Measurements from ENCODE around the gene NR3C1. TPM values are rescaled to one million over a fixed set of nuclear protein-coding genes. Genes with fewer than 3 reads are reported as not detected.
"Not testable (repeated sequence)": the region's sequence is repeated elsewhere in the genome, so short reads cannot be mapped to it uniquely, and the experiment has no call there.

Gene NR3C1
- total RNA-seq, 6 experiments from 2014 or later = 27.3 to 60.1 (median 47.2) TPM

DNA sequence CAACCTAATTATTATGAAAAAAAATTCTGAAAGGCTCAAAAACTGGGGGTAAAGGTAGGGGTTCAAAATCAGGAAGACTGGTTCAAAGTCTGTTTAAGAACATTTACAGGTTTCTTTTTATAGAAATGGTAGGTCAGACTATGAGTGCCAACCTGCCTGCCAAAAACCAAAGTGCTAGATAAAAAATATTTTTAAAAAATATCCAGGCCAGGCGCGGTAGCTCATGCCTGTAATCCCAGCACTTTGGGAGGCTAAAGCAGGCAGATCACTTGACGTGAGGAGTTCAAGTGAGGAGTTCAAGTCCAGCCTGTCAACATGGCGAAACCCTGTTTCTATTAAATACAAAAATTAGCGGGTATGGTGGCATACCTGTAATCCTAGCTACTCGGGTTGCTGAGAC is 67.0 kb downstream of the NR3C1 start:
- WGBS (ENCODE audit: insufficient coverage, low coverage, low lambda C conversion rate, missing lambda C conversion rate) = 64% methylated on average over 4 of the region's 6 CpGs
- Histone ChIP-seq H3K4me1 (peaks cover 0 to 11% (median 3%) of the 10 kb centered on the region in 4 donors), H3K27ac (no peak overlapping the region), H3K36me3 (no peaks in the 10 kb centered on the region), H3K27me3 (no peaks in the 10 kb centered on the region), H3K9me3 (no peaks in the 10 kb centered on the region), H3K4me3 (no peak overlapping the region)
- ATAC-seq = no peak
- no peak for DNase-seq
- intact Hi-C loops (cut with DNase I) = no loop called here
- TF ChIP-seq, protein P1, sequence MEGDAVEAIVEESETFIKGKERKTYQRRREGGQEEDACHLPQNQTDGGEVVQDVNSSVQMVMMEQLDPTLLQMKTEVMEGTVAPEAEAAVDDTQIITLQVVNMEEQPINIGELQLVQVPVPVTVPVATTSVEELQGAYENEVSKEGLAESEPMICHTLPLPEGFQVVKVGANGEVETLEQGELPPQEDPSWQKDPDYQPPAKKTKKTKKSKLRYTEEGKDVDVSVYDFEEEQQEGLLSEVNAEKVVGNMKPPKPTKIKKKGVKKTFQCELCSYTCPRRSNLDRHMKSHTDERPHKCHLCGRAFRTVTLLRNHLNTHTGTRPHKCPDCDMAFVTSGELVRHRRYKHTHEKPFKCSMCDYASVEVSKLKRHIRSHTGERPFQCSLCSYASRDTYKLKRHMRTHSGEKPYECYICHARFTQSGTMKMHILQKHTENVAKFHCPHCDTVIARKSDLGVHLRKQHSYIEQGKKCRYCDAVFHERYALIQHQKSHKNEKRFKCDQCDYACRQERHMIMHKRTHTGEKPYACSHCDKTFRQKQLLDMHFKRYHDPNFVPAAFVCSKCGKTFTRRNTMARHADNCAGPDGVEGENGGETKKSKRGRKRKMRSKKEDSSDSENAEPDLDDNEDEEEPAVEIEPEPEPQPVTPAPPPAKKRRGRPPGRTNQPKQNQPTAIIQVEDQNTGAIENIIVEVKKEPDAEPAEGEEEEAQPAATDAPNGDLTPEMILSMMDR (IDR thresholded peaks at IDR 0.05) = no peak
- TF ChIP-seq POLR2A (IDR thresholded peaks at IDR 0.05) = no peak

DNA sequence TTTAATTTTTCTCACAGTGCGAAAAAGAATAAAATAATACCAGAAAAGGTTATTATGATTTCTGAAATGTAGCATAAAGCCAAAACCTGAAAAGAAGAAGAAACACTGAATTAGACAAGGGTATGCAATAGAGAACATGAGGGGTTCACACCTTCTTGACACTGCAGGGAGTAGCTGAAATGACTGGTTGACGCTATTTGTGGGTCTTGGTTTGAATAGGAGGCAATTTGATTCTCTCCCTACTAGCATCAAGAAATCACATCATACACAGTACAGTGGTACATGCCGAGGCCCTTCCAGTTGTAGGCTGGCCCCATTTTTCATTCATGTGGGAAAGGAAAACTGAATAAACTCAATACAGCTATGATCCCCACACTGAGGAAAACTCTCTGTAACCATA is 68.6 kb downstream of the NR3C1 start:
- Histone ChIP-seq H3K27me3 (no peaks in the 10 kb centered on the region), H3K27ac (no peak overlapping the region), H3K4me1 (peaks cover 0 to 7% (median 2%) of the 10 kb centered on the region in 4 donors), H3K9me3 (no peaks in the 10 kb centered on the region), H3K4me3 (no peak overlapping the region), H3K36me3 (no peaks in the 10 kb centered on the region)
- no peak for ATAC-seq
- WGBS (ENCODE audit: insufficient coverage, low coverage, low lambda C conversion rate, missing lambda C conversion rate) = 100% methylated on average over 2 of the region's 3 CpGs
- intact Hi-C loops (cut with DNase I) = no loop called here
- no peak for TF ChIP-seq POLR2A (IDR thresholded peaks at IDR 0.05)
- TF ChIP-seq, protein P1 (IDR thresholded peaks at IDR 0.05) = no peak
- DNase-seq = no peak

DNA sequence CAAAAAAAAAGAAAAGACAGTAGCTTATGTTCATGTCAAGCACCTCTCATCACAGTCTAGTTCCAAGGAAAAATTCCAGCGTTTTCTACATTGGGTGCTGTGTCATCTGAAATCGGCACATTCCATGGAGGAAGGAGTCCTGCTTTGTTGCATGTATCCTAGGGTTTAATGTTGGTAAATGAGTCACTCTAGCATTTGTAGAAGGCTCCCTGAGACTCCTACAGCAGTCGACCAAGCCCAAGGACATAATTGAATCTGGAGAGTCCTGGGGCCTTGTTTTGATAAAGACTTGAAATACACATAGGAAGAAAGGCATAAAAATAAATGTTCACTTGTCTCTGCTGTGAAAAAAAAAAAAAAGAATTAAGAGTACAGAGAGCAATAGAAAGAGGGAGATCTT is 69.1 kb downstream of the NR3C1 start:
- H3K36me3 ChIP-seq; H3K4me3 ChIP-seq; H3K27me3 ChIP-seq; H3K4me1 ChIP-seq; ATAC-seq; intact Hi-C loops (cut with DNase I); H3K9me3 ChIP-seq; DNase-seq; H3K27ac ChIP-seq: not testable (repeated sequence)
- WGBS (ENCODE audit: insufficient coverage, low coverage, low lambda C conversion rate, missing lambda C conversion rate) = 55% methylated on average over 2 of the region's 3 CpGs

DNA sequence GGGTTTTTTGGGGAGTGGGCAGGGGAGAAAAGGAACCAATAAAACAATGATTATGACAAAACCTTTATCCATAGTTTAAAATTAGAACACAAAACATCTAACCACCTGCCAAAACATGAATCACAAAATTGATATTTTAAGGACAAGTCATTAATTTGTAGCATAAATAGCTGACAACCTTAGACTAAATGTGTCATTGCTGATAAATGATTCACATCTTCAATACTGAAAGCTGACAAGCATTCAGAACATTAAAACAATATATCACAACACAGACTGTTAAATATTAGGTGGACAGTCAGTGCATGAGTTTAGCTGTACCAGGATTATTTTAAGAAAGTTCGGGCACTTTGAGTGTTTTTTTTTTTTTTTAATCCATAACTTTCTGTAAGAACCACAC is 71.5 kb downstream of the NR3C1 start:
- H3K4me3 ChIP-seq = no peak overlapping the region
- ATAC-seq (no peak), DNase-seq (no peak)
- WGBS (ENCODE audit: insufficient coverage, low coverage, low lambda C conversion rate, missing lambda C conversion rate) = 85% methylated on average over 1 of the region's 1 CpG
- no peak overlapping the region for H3K27ac ChIP-seq
- H3K4me1 ChIP-seq = peaks cover 0 to 14% (median 2%) of the 10 kb centered on the region in 4 donors
- no peaks in the 10 kb centered on the region for H3K36me3 ChIP-seq
- no peaks in the 10 kb centered on the region for H3K27me3 ChIP-seq
- intact Hi-C loops (cut with DNase I) = no loop called here
- H3K9me3 ChIP-seq = no peaks in the 10 kb centered on the region
- TF ChIP-seq, protein P1 (IDR thresholded peaks at IDR 0.05) = no peak
- no peak for TF ChIP-seq POLR2A (IDR thresholded peaks at IDR 0.05)

DNA sequence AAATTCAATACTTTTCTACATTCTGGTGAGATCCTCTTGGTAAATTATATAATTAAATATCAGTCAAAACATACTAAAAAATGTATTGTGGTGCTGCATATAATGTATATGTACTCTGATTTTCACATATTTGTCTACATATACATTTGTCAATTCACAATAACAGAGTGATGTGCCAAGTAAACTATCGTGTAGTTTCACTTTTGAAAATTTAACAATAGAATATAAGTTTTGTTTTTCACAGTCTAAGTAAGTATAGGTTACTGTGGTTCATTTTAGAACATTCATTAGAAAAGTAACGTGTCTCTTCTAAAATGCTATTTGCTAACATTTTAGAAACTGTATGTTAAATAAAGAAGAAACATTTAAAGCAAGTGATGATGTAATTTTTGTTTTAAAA is 73.6 kb downstream of the NR3C1 start:
- H3K27ac ChIP-seq = no peak overlapping the region
- H3K4me3 ChIP-seq = no peak overlapping the region
- no peaks in the 10 kb centered on the region for H3K27me3 ChIP-seq
- no peak for TF ChIP-seq POLR2A (IDR thresholded peaks at IDR 0.05)
- TF ChIP-seq, protein P1 (IDR thresholded peaks at IDR 0.05) = no peak
- intact Hi-C loops (cut with DNase I) = no loop called here
- ATAC-seq (no peak), DNase-seq (no peak)
- H3K9me3 ChIP-seq = no peaks in the 10 kb centered on the region
- 45% methylated on average over 2 of the region's 2 CpGs for WGBS (ENCODE audit: insufficient coverage, low coverage, low lambda C conversion rate, missing lambda C conversion rate)
- peaks cover 0 to 7% (median 2%) of the 10 kb centered on the region in 4 donors for H3K4me1 ChIP-seq
- no peaks in the 10 kb centered on the region for H3K36me3 ChIP-seq

All from right lobe of liver (tissue), 6 donors.